ENCODE results near the gene PGPEP1.

Gene PGPEP1

GRCh38 chr19:18363787-18364186 is 23.4 kb downstream of the PGPEP1 start:
- peak overlapping the region; percentile 99 for H3K27ac ChIP-seq
- no peak for TF ChIP-seq CTCF (conservative IDR thresholded peaks at IDR 0.05)

- H3K27ac ChIP-seq: peak overlapping the region; percentile 99
Measured at GRCh38 chr19:18364277-18364825, 24.0 kb downstream of the PGPEP1 start.

GRCh38 chr19:18364826-18365528 is 24.6 kb downstream of the PGPEP1 start:
- peak overlapping the region; percentile 99 for H3K27ac ChIP-seq

GRCh38 chr19:18366021-18366435 is 25.6 kb downstream of the PGPEP1 start:
- H3K27ac ChIP-seq: peak overlapping the region; percentile 99
- no peak for TF ChIP-seq CTCF (conservative IDR thresholded peaks at IDR 0.05)

More at GRCh38 chr19:18364826-18365528, 24.6 kb downstream of the PGPEP1 start:
- no peak for TF ChIP-seq CTCF (conservative IDR thresholded peaks at IDR 0.05)

DNA sequence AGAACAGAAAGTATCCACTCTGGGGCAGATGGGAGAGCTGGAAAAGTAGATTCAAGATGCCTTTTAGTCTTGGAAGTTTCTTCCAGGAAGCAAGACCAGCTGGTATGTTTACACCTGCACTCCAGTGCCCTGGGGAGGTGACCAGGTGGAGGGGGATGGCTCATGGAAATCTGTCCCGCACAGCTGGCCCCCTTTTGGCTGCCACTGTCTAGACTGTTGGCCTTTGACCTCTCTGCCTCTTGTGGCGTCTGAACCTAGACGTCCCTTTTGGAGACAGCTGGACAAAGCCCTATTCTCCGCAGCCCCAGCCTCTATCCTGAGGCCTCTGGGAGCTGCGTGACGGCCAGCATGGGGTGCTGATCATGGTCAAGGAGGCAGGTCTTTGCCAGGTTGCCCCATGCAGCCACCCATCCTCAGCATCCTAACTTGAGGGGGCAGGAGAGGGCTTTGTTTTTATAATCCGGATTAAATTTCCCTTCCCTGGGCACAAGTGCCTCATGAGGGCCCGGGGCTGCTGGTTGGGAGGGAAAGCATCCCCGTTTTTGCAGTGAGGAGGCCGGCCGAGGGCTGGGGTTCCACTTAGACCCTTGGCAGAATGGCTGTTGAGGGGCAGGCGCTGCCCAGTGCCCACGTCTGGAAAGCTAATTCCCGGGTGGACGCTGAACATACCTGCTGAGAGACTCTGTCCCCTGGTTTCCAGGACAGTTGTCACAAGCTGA is 28.3 kb downstream of the PGPEP1 start:
- H3K27ac ChIP-seq: peak overlapping the region; percentile 99
- TF ChIP-seq CTCF (conservative IDR thresholded peaks at IDR 0.05): no peak

DNA sequence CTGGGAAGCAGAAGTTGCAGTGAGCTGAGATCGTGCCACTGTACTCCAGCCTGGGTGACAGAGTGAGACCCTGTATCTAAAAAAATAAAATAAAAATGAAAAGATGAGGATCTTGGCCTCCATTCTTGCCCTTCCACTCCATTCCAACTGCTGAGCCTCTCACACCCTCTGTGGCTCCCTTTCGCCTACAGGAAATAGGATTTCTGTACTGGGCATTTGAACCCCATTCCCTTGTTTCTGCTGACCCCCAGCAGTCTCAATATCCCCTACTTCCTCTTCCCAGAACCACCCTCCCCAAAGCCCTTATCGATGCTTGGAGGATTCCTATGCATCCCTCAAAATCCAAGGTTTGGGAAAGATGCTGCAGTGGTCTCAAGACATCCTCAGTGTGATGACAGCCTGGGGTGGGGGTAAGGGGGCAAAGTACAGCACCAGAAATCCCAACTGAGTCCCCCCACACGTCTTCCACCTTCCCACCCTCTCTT is 33.1 kb downstream of the PGPEP1 start:
- no peak for TF ChIP-seq CTCF (conservative IDR thresholded peaks at IDR 0.05)
- peak overlapping the region; percentile 93 for H3K27ac ChIP-seq

DNA sequence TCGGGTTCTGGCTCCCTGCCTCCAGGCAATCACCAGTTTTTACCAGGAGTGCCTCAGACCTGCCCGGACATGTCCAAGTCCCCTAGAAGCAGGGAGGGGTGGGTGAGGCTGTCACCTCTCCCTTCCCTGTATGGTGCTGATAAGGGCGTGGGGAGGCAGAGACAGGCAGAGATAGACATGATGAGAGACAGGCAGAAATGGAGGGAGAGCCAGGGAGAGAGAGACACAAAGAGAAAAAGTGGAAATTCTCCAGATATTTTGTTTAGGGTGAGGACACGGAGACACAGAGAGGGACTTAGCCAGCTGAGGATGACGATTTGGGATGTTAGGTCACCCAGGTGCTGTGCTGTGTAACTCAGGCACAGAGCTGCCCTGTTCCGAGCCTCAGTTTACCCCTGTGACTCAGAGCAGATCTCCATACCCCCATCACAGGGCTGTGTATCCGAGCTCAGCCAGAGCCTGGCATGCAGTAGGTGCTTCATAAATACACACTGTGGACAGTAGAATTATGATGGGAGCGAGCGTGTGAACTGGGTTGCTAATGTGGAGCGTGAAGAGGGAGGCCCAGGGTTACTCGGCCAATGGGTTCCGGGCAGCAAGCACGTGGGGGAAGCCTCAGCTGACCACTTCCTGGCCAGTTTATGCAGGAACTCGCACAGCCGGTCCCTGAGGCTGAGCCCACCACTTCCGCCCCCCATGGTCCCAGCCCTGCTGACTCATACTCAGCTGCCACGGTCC is 33.7 kb downstream of the PGPEP1 start:
- TF ChIP-seq CTCF (conservative IDR thresholded peaks at IDR 0.05): no peak

More for the DNA sequence above, 33.7 kb downstream of the PGPEP1 start:
- H3K27ac ChIP-seq: peak overlapping the region; percentile 93

All from VCaP (cell line).